Caco-2 (cell line): ENCODE results near the gene BMP4. TPM values are rescaled to one million over a fixed set of nuclear protein-coding genes. Genes with fewer than 3 reads are reported as not detected.

Experiments
- BruUV-seq: library from RNA; stranded (reverse); fragments of 400-500 nt; replicated peaks from 2 replicates; lab custom pipeline; 2021; lab: Mats Ljungman, UMichigan
- CTCF ChIA-PET: fragments of 300-600 bp; sonication (Branson Sonifier 250); formaldehyde crosslinking; loops from one replicate; lab custom pipeline; 2022; ENCODE audit warnings: antibody characterized with exemption; lab: Charles Lee
- POLR2A ChIA-PET: fragments of 300-600 bp; sonication (Branson Sonifier 250); formaldehyde crosslinking; loops from one replicate; lab custom pipeline; 2022; ENCODE audit warnings: antibody characterized with exemption; lab: Charles Lee
- DNase-seq, 2 experiments: peaks; one replicate each; pipeline versions ENCODE4 v3.0.0 to v3.0.0-alpha.2; 2020 to 2022
- H3K27me3 ChIP-seq: replicated peaks from 2 replicates; pipeline ENCODE4 v1.6.0; 2011; ENCODE audit warnings: low read length; ENCODE audit not compliant: control insufficient read depth, insufficient read depth
- H3K36me3 ChIP-seq: 2 replicates; pipeline ENCODE4 v1.5.1; 2011; ENCODE audit warnings: low read length; ENCODE audit not compliant: control insufficient read depth, insufficient read depth
- H3K4me1 ChIP-seq: fragments of 250-450 bp; sonication (Bioruptor Pico); 2 replicates; pipeline ENCODE4 v1.5.1; 2020; ENCODE audit warnings: mild to moderate bottlenecking
- H3K4me3 ChIP-seq: 2 replicates; pipeline ENCODE4 v1.5.1; 2011; ENCODE audit warnings: low read depth, mild to moderate bottlenecking, control low read depth, low read length
- H3K9me3 ChIP-seq: fragments of 250-450 bp; sonication (Bioruptor Pico); 2 replicates; pipeline ENCODE4 v1.5.1; 2020; ENCODE audit warnings: mild to moderate bottlenecking, moderate library complexity
- H3K27ac Mint-ChIP-seq: one replicate; pipeline ENCODE4 v1.8.0; 2022; ENCODE audit warnings: mixed read lengths; ENCODE audit not compliant: unreplicated experiment
- H3K27me3 Mint-ChIP-seq: one replicate; pipeline ENCODE4 v1.8.0; 2022; ENCODE audit warnings: mixed read lengths; ENCODE audit not compliant: insufficient read depth, unreplicated experiment
- H3K36me3 Mint-ChIP-seq: one replicate; pipeline ENCODE4 v1.8.0; 2022; ENCODE audit warnings: mild to moderate bottlenecking, mixed read lengths; ENCODE audit not compliant: insufficient read depth, unreplicated experiment
- H3K4me1 Mint-ChIP-seq: one replicate; pipeline ENCODE4 v1.8.0; 2022; ENCODE audit warnings: low read depth, mixed read lengths; ENCODE audit not compliant: unreplicated experiment
- H3K4me3 Mint-ChIP-seq: one replicate; pipeline ENCODE4 v1.8.0; 2022; ENCODE audit warnings: mild to moderate bottlenecking, moderate library complexity, mixed read lengths; ENCODE audit not compliant: unreplicated experiment
- H3K9me3 Mint-ChIP-seq: one replicate; pipeline ENCODE4 v1.8.0; 2022; ENCODE audit warnings: mixed read lengths; ENCODE audit not compliant: unreplicated experiment
- intact Hi-C: fragments of 100-400 bp; cut with micrococcal nuclease; formaldehyde crosslinking; loops from one replicate; pipeline ENCODE4 v1.10.0; 2022; ENCODE audit not compliant: unreplicated experiment
- microRNA-seq: library from miRNA; unstranded; fragments of <30 nt; microRNA quantifications from one replicate; pipeline ENCODE4 v1.2.0, GENCODE V29; 2022
- total RNA-seq: library from RNA; stranded (reverse); gene quantifications from 2 replicates; pipeline ENCODE4 v1.2.3, GENCODE V29; 2022
- TF ChIP-seq, protein P1 (sequence below), 2 experiments: fragments of 200-600 bp in 1 of 2; IDR thresholded peaks; 1 replicate in 1 of 2; 2 replicates in 1 of 2; pipeline versions ENCODE4 v1.5.1 to v1.8.0; 2011 to 2022; ENCODE audit warnings: antibody characterized with exemption in 1 of 2, control low read depth in 1 of 2, inconsistent platforms in 1 of 2, low read depth in 1 of 2, low read length in 1 of 2, mild to moderate bottlenecking in 1 of 2, moderate library complexity in 1 of 2; ENCODE audit not compliant: insufficient read depth in 1 of 2, severe bottlenecking in 1 of 2, unreplicated experiment in 1 of 2

The BMP4 gene
- total RNA-seq, 1 experiment from 2014 or later, result 113 TPM

DNA sequence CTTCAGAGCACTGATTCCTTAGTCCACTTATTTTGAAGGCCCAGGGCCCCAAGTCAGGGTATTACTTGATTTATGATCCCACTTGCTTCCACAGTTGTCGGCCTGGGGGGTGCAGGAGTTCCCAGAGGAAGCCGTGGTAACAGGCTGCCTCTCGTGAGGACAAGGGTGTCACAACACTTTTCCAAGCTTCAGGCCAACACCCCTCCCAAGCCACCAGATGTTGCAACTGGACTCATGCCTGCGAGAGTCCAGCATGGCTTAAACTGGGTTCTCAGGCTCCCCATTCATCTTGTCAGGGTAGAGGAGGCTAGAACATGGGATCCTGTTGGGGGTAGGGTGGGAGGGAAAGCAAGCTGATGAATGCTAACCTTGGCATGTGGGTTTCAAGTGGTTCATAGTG, 56.1 kb downstream of the BMP4 start:
- Mint-ChIP-seq H3K27me3 (no peaks in the 10 kb centered on the region), H3K9me3 (peaks cover 9% of the 10 kb centered on the region), H3K27ac (no peak overlapping the region), H3K4me1 (no peaks in the 10 kb centered on the region), H3K4me3 (no peak overlapping the region), H3K36me3 (no peaks in the 10 kb centered on the region)
- TF ChIP-seq, protein P1, sequence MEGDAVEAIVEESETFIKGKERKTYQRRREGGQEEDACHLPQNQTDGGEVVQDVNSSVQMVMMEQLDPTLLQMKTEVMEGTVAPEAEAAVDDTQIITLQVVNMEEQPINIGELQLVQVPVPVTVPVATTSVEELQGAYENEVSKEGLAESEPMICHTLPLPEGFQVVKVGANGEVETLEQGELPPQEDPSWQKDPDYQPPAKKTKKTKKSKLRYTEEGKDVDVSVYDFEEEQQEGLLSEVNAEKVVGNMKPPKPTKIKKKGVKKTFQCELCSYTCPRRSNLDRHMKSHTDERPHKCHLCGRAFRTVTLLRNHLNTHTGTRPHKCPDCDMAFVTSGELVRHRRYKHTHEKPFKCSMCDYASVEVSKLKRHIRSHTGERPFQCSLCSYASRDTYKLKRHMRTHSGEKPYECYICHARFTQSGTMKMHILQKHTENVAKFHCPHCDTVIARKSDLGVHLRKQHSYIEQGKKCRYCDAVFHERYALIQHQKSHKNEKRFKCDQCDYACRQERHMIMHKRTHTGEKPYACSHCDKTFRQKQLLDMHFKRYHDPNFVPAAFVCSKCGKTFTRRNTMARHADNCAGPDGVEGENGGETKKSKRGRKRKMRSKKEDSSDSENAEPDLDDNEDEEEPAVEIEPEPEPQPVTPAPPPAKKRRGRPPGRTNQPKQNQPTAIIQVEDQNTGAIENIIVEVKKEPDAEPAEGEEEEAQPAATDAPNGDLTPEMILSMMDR (IDR thresholded peaks at IDR 0.05; ENCODE audit: insufficient read depth in 1 of 2, low read depth in 1 of 2, low read length in 1 of 2, severe bottlenecking in 1 of 2, unreplicated experiment in 1 of 2), result no peak
- CTCF ChIA-PET, result interaction anchor here (0.7 kb wide), 1 partner anchor 10 kb away, joined by 3 read pairs; no protein-coding TSS in a partner anchor
- Histone ChIP-seq H3K27me3 (no peaks in the 10 kb centered on the region), H3K4me3 (no peak overlapping the region), H3K9me3 (peaks cover 5% of the 10 kb centered on the region; the same call in 1 of the 2 replicates), H3K4me1 (no peaks in the 10 kb centered on the region), H3K36me3 (no peaks in the 10 kb centered on the region)
- no peak for DNase-seq
- no TSS peak for BruUV-seq
- POLR2A ChIA-PET, result no interaction called here
- intact Hi-C loops, result no loop called here

Small RNAs within 50 kb of the gene (microRNA-seq; reads per million reads assigned to microRNA genes)
- 7.6 reads per million, percentile 44 among the genes with 10 or more reads in this experiment for gene MIR5580
